Skeletal muscle tissue (tissue), 4 donors: Measurements from ENCODE around the gene ANXA3. TPM values are rescaled to one million over a fixed set of nuclear protein-coding genes. Genes with fewer than 3 reads are reported as not detected.
A peak's percentile ranks its signal among the peaks of the same experiment; 100 is the strongest.
"Not testable (repeated sequence)": the region's sequence is repeated elsewhere in the genome, so short reads cannot be mapped to it uniquely, and the experiment has no call there.

Experiments used
- H3K27ac ChIP-seq: one replicate; pipeline ENCODE4 v1.7.0; 2013; ENCODE audit warnings: mild to moderate bottlenecking, low read depth, low read length, inconsistent platforms
- H3K27me3 ChIP-seq, 3 donors: one replicate each; pipeline ENCODE4 v1.7.0; 2013; ENCODE audit warnings: low read length in 3 of 3; ENCODE audit not compliant: control insufficient read depth in 3 of 3, insufficient read depth in 3 of 3
- H3K36me3 ChIP-seq, 3 donors: one replicate each; pipeline ENCODE4 v1.7.0; 2013; ENCODE audit warnings: low read length in 3 of 3; ENCODE audit not compliant: control insufficient read depth in 3 of 3, insufficient read depth in 3 of 3
- H3K4me1 ChIP-seq, 3 donors: one replicate each; pipeline ENCODE4 v1.7.0; 2013; ENCODE audit warnings: low read length in 3 of 3, mild to moderate bottlenecking in 3 of 3; ENCODE audit not compliant: control insufficient read depth in 3 of 3, insufficient read depth in 3 of 3
- H3K4me3 ChIP-seq, 3 donors: one replicate each; pipeline ENCODE4 v1.7.0; 2013; ENCODE audit warnings: low read length in 3 of 3
- H3K9ac ChIP-seq, 3 donors: one replicate each; pipeline ENCODE4 v1.7.0; 2013; ENCODE audit warnings: low read length in 3 of 3, mild to moderate bottlenecking in 3 of 3, moderate library complexity in 2 of 3, low read depth in 1 of 3
- H3K9me3 ChIP-seq, 3 donors: one replicate each; pipeline ENCODE4 v1.7.0; 2013; ENCODE audit warnings: low read length in 3 of 3; ENCODE audit not compliant: control insufficient read depth in 3 of 3
- total RNA-seq: library from RNA; depleted of rRNA; stranded (reverse); fragments of >200 nt; gene quantifications from one replicate; pipeline ENCODE4 v1.2.3, GENCODE V29; 2014
- donor health status: Osteomylitis.

The ANXA3 gene
- total RNA-seq, 1 donor from 2014 or later, result 14.6 TPM

DNA sequence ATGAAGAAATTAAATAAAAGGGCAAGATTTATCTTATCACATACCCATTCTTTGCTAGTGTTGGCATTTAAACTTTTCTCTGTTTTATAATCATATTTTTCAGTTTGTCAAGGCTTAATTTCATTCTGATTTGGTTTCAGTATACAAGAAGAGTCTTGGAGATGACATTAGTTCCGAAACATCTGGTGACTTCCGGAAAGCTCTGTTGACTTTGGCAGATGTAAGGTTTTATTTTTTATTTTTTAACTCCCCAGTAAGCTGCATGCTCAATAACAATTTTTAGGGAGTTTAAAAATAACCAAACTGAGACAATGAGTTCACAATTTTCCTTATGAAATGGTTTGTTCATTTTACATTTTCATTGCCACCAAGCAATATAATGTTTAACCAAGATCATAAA is 39.8 kb downstream of the ANXA3 start:
- peaks cover 0 to 5% (median 4%) of the 10 kb centered on the region in 3 donors for H3K4me1 ChIP-seq
- H3K36me3 ChIP-seq, result no peaks in the 10 kb centered on the region
- H3K27ac ChIP-seq, result peak overlapping the region; percentile 50
- H3K9ac ChIP-seq, result no peak overlapping the region
- H3K9me3 ChIP-seq, result no peaks in the 10 kb centered on the region
- H3K4me3 ChIP-seq, result no peak overlapping the region
- H3K27me3 ChIP-seq, result no peaks in the 10 kb centered on the region

GRCh38 chr4:78592088-78592783 is 40.7 kb downstream of the ANXA3 start:
- Histone ChIP-seq H3K36me3 (no peaks in the 10 kb centered on the region), H3K4me3 (no peak overlapping the region), H3K27me3 (no peaks in the 10 kb centered on the region), H3K27ac (no peak overlapping the region), H3K9ac (no peak overlapping the region), H3K9me3 (no peaks in the 10 kb centered on the region), H3K4me1 (peaks cover 0 to 5% (median 4%) of the 10 kb centered on the region in 3 donors)

GRCh38 chr4:78596111-78596742 is 44.7 kb downstream of the ANXA3 start:
- H3K9me3 ChIP-seq, result no peaks in the 10 kb centered on the region
- no peak overlapping the region for H3K27ac ChIP-seq
- no peak overlapping the region for H3K4me3 ChIP-seq
- H3K4me1 ChIP-seq, result peaks cover 0 to 4% (median 0%) of the 10 kb centered on the region in 3 donors
- H3K27me3 ChIP-seq, result no peaks in the 10 kb centered on the region
- H3K36me3 ChIP-seq, result no peaks in the 10 kb centered on the region
- H3K9ac ChIP-seq, result no peak overlapping the region

DNA sequence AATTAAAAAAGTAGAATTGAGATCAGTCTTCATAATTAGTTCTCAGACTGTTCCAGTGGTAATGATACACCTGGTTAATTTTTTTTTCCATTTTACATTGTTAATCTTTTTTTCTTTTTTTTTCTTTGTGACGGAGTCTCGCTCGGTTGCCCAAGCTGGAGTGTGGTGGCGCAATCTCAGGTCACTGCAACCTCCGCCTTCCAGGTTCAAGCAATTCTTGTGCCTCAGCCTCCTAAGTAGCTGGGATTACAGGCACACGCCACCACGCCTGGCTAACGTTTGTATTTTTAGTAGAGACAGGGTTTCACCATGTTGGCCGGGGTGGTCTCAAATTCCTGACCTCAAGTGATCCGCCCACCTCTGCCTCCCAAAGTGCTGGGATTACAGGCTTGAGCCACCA is 46.9 kb downstream of the ANXA3 start:
- H3K4me3 ChIP-seq, H3K4me1 ChIP-seq, H3K9me3 ChIP-seq, H3K36me3 ChIP-seq, H3K27me3 ChIP-seq, H3K9ac ChIP-seq, H3K27ac ChIP-seq: not testable (repeated sequence)

DNA sequence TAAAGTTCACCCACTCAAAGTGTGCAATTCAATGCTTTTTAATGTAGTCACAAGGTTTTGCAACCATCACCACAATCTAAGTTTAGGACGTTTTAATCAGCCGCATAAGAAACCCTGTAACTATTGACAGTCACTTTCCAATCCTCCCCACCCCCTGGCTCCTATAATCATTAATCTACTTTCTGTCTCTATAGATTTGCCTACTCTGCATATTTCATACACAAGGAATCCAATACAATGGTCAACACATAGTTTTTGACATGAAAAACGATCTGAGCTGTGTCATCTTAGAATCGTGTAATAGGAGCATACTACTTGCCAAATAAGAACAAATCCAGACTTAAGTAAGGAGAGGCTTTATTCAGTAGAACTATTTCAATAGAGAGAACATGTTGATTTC is 47.6 kb downstream of the ANXA3 start:
- no peak overlapping the region for H3K9ac ChIP-seq
- H3K27me3 ChIP-seq, result no peaks in the 10 kb centered on the region
- H3K9me3 ChIP-seq, result no peaks in the 10 kb centered on the region
- H3K4me3 ChIP-seq, result no peak overlapping the region
- no peak overlapping the region for H3K27ac ChIP-seq
- peaks cover 0 to 4% (median 0%) of the 10 kb centered on the region in 3 donors for H3K4me1 ChIP-seq
- H3K36me3 ChIP-seq, result no peaks in the 10 kb centered on the region

DNA sequence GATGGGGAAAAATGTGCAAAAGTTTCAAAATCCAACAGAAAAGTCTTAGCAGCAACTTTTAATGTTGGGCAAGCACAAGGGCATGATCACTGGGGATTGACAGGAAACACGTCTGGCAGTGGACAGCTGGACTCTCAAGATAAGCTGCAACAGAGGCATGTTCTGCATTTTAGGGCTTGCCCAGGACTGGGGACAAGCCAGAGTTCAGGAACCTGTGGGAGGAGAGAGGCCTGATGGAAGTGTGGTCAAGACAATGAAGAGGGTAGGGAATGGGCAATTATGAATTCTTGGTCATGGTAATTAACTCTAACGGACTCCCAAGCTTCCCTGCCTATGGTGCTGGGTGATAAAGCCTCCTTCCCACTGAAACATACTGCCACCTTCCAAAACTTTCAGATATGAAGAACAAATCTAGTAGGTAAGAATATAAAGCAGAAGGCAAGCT is 48.4 kb downstream of the ANXA3 start:
- Histone ChIP-seq H3K36me3 (no peaks in the 10 kb centered on the region), H3K4me3 (no peak overlapping the region), H3K9ac (no peak overlapping the region), H3K9me3 (no peaks in the 10 kb centered on the region), H3K4me1 (peaks cover 0 to 4% (median 0%) of the 10 kb centered on the region in 3 donors), H3K27me3 (no peaks in the 10 kb centered on the region), H3K27ac (no peak overlapping the region)

DNA sequence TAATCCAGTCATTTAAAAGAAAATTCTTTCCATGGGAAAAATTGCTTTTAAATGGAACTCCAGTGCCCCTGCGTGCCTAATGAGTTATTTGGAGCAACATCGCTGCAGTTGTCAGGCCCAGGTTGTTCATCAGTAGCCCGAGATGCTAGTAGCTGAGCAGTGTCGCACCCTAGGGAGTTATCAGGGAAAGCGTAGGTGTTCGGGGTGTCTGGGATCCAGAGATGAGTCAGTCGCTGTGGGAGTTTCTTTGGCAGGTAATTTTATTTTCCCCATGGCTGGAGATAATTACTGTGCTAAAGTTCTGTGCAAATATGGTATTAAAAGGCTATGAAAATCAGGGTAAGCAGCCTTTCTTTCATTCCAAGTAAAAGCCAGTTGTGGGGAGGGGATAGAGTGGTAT is 49.4 kb downstream of the ANXA3 start:
- Histone ChIP-seq H3K27me3 (peaks cover 0 to 2% (median 0%) of the 10 kb centered on the region in 3 donors), H3K27ac (no peak overlapping the region), H3K9ac (no peak overlapping the region), H3K36me3 (no peaks in the 10 kb centered on the region), H3K9me3 (no peaks in the 10 kb centered on the region), H3K4me1 (peaks cover 0 to 4% (median 0%) of the 10 kb centered on the region in 3 donors), H3K4me3 (no peak overlapping the region)

DNA sequence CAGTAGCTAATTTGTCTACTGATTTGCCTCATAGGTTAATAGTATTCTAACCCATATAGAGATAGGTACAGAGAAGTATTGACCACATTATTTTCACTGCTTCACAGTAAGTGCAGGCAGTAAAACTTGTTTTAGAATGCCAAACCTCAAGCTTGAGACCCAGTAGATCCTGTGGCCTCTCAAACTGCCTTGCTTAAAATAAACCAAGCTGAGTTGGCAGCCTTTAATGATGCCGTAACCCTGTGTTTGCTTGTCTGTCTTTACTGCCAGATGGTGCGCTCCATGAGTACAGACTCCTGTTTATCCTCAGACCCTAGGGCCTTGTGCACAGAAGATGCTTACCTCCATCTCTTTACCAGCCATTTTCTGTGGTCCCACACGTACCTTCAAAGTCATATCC is 50.8 kb downstream of the ANXA3 start:
- Histone ChIP-seq H3K4me1 (peaks cover 0 to 4% (median 0%) of the 10 kb centered on the region in 3 donors), H3K36me3 (no peaks in the 10 kb centered on the region), H3K27ac (no peak overlapping the region), H3K9ac (no peak overlapping the region), H3K27me3 (peaks cover 0 to 2% (median 0%) of the 10 kb centered on the region in 3 donors), H3K9me3 (no peaks in the 10 kb centered on the region), H3K4me3 (no peak overlapping the region)

GRCh38 chr4:78603384-78603783 is 51.8 kb downstream of the ANXA3 start:
- H3K9ac ChIP-seq, result no peak overlapping the region
- H3K36me3 ChIP-seq, result no peaks in the 10 kb centered on the region
- no peak overlapping the region for H3K27ac ChIP-seq
- H3K27me3 ChIP-seq, result peaks cover 0 to 2% (median 0%) of the 10 kb centered on the region in 3 donors
- H3K4me3 ChIP-seq, result no peak overlapping the region
- no peaks in the 10 kb centered on the region for H3K9me3 ChIP-seq
- H3K4me1 ChIP-seq, result peaks cover 0 to 4% (median 0%) of the 10 kb centered on the region in 3 donors

- peaks cover 0 to 4% (median 0%) of the 10 kb centered on the region in 3 donors for H3K4me1 ChIP-seq
- no peak overlapping the region for H3K27ac ChIP-seq
- no peaks in the 10 kb centered on the region for H3K9me3 ChIP-seq
- H3K9ac ChIP-seq, result no peak overlapping the region
- H3K36me3 ChIP-seq, result no peaks in the 10 kb centered on the region
- H3K4me3 ChIP-seq, result no peak overlapping the region
- H3K27me3 ChIP-seq, result peaks cover 0 to 2% (median 0%) of the 10 kb centered on the region in 3 donors
Observed at GRCh38 chr4:78604988-78605387, 53.4 kb downstream of the ANXA3 start.
